ENCODE data around the gene ZNF140.

The ZNF140 gene

GRCh38 chr12:133106253-133106652 is 25.5 kb downstream of the ZNF140 start:
- no peak overlapping the region for H3K4me3 ChIP-seq (ENCODE audit: low read length)
- TF ChIP-seq ZNF274 (IDR thresholded peaks at IDR 0.05; ENCODE audit: low read depth, low read length), result peak; percentile 99

- TF ChIP-seq ZNF274 (IDR thresholded peaks at IDR 0.05; ENCODE audit: low read depth, low read length), result no peak
- no peak overlapping the region for H3K4me3 ChIP-seq (ENCODE audit: low read length)
Measured at GRCh38 chr12:133107121-133107520, 26.4 kb downstream of the ZNF140 start.

DNA sequence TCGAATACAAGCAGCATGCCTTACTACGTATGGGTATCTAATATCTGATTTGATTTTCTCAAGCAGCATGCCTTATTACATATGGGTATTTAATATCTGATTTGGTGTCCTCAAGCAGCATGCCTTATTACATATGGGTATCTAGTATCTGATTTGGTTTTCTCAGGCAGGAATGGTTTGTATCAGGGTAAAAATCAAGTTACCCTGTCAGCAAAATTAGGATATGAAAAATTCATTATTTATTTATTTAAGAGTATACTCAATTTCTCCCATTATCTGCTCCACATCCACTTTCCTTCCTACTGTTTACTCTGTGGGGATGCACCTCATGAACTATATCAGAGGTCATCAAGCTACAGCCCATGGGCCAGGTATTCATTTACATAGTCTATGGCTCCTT is 27.4 kb downstream of the ZNF140 start:
- TF ChIP-seq ZNF274 (IDR thresholded peaks at IDR 0.05; ENCODE audit: low read depth, low read length), result no peak
- H3K4me3 ChIP-seq (ENCODE audit: low read length), result no peak overlapping the region

DNA sequence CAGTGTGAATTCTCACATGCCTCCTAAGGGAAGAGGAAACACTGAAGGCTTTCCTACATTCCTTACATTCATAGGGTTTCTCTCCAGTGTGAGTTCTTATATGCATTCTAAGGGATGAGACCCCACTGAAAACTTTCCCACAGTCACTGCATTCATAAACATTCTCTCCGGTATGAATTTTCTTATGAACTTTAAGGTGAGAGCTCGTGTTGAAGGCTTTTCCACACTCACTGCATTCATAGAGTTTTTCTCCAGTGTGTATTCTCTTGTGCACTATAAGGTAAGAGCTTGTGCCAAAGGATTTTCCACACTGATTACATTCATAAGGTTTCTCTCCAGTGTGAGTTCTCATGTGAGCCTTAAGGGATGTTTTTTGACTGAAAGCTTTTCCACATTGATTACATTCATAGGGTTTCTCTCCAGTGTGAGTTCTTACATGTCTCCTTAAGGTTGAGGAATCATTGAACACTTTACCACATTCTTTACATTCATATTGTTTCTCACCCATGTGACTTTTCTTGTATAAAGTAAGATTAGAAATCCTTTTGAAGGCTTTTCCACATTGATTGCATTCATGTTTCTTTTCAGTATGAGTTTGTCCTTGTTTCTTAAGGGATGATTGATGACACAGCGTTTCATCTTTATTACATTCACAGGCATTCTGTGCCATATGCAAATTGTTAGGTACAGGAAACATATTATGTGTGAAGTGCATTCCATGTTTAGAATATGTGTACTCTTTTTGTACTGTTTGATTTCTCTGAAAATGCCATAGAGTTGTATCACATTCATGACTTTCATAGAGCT is 39.9 kb downstream of the ZNF140 start:
- peak; percentile 96 for TF ChIP-seq ZNF274 (IDR thresholded peaks at IDR 0.05; ENCODE audit: low read depth, low read length)
- H3K4me3 ChIP-seq (ENCODE audit: low read length), result no peak overlapping the region

- H3K4me3 ChIP-seq (ENCODE audit: low read length), result no peak overlapping the region
- TF ChIP-seq ZNF274 (IDR thresholded peaks at IDR 0.05; ENCODE audit: low read depth, low read length), result no peak
Measured at GRCh38 chr12:133124674-133125073, 44.0 kb downstream of the ZNF140 start.

DNA sequence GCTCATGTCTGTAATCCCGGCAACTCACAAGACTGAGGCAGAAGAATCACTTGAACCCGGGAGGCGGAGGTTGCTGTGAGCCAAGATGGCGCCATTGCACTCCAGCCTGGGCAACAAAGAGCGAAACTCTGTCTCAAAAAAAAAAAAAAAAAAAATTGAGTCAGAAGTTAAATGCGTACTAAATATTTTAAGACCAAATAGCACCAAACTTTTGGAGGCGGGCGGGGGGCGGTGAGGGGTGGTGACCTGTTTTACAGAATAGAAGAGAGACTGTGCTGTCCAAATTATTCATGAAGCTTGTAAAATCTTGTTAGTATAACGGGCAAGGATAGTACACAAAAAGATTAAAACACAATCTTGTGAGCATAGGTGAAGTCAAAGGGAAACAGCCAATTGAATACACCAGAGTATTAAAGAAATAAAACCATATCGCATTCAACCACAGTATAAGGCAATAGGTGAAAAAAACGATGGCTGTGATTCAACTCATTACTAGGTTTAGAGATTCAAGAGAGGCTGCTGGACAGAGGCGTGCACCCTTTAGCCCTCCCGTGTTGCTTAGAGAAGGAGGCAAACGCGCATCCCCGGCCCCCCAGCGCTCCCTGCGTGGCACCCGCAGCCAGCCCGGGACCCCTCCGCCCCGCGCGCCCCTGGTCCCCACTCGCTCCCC is 48.8 kb downstream of the ZNF140 start:
- H3K4me3 ChIP-seq (ENCODE audit: low read length), result peak overlapping the region; percentile 67
- no peak for TF ChIP-seq ZNF274 (IDR thresholded peaks at IDR 0.05; ENCODE audit: low read depth, low read length)

DNA sequence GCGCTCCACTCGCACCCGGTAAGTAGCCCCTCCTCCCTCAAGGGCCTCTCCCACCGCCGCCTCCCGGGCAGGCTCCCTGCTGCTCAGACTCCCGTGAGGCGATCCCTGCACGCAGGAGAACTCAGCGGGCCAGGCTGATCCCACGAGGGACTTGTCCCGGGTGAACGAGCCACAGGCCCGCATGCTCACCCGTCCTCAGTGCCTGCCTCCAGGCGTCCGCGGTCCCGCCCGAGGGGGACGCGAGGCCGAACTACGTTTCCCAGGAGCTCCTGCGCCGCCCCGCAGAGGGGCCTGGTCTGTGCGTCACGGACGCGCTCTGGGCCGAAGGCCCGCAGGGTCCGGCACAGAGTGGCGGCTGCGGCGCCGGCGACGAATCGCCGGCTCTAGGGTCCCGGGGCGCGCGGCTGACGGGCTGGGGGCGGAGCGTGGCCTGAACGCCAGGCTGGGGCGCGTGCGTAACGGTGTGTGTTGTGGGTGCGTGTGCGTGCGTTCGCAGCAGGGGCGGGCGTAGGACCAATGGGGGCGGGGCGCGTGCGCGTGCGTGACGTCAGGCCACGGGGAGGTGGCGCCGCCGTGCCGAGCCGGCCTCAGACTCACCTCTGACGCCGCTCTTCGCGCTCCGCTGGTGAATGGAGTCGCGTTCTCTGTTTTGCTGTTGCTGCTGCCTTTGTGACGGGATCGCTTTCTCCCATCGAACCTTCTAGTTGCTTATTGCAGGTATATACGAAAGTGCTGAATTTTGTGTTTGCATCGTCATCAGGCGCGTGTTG is 49.5 kb downstream of the ZNF140 start, which contains the start of the genes ZNF10 and ZNF891:
Gene ZNF10, plus strand, starts transcription at position 590 of the 770 bp plus-strand sequence. CDS start 13,866 bp downstream, outside the sequence.
Gene ZNF891, minus strand, starts transcription at position 237 of the 770 bp plus-strand sequence. CDS start 8,356 bp downstream, outside the sequence.
- no peak for TF ChIP-seq ZNF274 (IDR thresholded peaks at IDR 0.05; ENCODE audit: low read depth, low read length)
- H3K4me3 ChIP-seq (ENCODE audit: low read length), result peak within 1 kb of the TSS; percentile 67

DNA sequence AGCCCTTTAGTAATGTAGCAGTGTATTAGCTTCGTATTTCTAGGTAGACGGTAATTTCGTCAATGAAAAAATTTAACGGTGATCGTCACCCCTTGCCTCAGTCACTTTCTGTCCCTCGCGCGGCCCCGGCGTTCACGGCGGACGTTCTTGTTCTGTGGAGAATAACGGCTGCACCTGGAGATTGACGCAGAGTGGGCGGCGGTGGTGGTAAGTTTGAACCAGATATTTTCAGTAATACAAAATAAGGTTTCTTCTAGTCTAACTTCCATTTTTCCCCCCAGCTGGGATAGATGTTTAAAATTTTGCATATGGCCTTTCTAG is 50.0 kb downstream of the ZNF140 start:
- TF ChIP-seq ZNF274 (IDR thresholded peaks at IDR 0.05; ENCODE audit: low read depth, low read length), result no peak
- peak overlapping the region; percentile 67 for H3K4me3 ChIP-seq (ENCODE audit: low read length)

DNA sequence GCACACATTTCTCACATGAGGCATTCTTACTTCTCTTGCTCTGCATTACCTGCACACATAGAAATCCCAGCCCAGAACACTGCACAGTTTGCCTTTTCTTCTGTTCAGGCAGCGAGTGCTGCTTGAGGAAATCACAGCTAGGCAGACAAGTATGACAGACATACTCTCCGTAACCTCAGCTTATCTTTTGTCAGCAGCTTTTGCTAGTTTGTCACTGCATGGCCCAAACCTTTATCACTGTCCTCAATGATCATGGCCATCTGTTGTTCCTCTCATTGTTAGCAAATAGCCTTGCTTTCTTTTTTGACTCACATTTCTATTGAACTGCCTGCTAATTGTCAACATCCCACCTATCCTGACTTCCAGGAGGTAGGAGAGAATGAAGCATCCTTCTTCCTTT is 55.0 kb downstream of the ZNF140 start:
- no peak for TF ChIP-seq ZNF274 (IDR thresholded peaks at IDR 0.05; ENCODE audit: low read depth, low read length)
- no peak overlapping the region for H3K4me3 ChIP-seq (ENCODE audit: low read length)

DNA sequence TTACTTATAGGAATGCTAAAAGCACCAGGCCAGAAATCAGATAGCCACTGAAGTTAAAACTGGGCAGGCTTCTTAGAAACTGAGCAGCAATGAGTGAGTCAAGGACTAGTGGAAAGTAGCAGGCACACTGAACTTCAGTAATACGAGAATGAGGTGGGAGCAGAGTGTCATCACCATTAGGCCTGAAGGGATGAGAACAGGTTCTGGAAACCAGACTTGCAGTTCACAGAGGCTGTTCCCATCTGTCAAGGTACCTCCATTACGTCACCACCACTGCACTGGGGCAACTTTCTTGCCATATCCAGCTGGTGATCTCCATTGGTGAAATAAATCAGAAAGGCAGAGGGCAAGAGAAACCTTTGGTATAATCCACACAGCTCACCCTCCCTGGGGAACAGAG is 65.3 kb downstream of the ZNF140 start:
- TF ChIP-seq ZNF274 (IDR thresholded peaks at IDR 0.05; ENCODE audit: low read depth, low read length), result no peak

GRCh38 chr12:133156125-133156690 is 75.5 kb downstream of the ZNF140 start:
- TF ChIP-seq ZNF274 (IDR thresholded peaks at IDR 0.05; ENCODE audit: low read depth, low read length), result peak; percentile 95
- H3K4me3 ChIP-seq (ENCODE audit: low read length), result no peak overlapping the region

More for the DNA sequence above, 65.3 kb downstream of the ZNF140 start:
- H3K4me3 ChIP-seq (ENCODE audit: low read length), result no peak overlapping the region
